ENCODE measurements around the gene ODAM.
"Not testable (repeated sequence)": the region's sequence is repeated elsewhere in the genome, so short reads cannot be mapped to it uniquely, and the experiment has no call there.

The ODAM gene, protein sequence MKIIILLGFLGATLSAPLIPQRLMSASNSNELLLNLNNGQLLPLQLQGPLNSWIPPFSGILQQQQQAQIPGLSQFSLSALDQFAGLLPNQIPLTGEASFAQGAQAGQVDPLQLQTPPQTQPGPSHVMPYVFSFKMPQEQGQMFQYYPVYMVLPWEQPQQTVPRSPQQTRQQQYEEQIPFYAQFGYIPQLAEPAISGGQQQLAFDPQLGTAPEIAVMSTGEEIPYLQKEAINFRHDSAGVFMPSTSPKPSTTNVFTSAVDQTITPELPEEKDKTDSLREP

DNA sequence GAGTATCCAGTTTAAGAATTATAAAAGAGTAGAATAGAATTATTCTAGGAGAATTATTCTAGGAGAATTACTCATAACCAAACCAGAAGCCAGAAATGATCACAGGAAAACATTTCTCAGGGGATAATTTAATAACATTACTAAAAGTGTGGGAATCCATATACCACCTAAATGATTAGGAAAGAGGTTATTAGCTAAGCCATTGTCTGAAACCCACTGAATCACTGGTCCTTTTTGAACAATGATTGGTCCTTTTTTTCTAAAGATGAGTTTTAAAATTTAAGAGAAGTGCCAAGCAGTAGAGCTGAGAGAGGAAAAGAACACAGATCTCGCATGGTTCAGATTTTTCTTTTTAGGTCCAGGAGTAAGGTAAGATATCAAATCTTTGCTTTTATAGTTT, at the start of gene ODAM:
Gene ODAM (plus strand): TSS at position 301 of the 400 bp plus-strand sequence. CDS start 819 bp downstream, outside the sequence.
- no peak for DNase-seq (ENCODE audit: low spot score)

DNA sequence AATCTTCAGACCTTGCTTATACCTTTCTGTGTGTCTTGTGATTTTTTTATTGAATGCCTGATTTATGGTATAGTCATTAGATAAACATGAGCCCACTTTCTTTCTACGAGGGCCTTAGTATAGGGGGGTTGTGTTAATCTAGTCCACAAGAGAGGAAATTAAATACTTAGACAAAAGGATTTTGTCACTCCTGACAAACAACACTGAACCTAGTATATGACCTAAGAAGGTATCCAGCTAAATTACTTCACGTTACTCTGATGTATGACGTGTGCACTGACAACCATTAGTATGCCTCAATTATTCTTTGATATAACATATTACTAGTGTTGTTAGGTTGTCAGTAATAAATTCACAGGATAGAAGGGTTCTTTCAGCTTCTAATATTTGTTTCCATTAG, 44.3 kb upstream of the ODAM start:
- no peak for DNase-seq (ENCODE audit: low spot score)

DNA sequence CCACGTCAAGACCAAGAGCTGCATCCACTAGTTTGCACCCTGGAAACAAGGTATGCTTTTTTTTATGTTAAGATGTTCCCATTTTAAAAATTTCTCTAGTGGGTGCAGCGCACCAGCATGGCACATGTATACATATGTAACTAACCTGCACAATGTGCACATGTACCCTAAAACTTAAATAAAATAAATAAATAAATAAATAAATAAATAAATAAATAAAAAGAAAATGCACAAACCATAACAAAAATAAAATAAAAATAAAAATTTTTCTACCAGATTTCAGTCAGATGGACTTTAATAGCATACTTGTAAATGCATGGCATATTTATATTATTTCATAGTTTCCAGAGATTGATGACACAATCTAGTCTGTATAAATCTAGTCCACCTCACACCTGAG, 43.4 kb upstream of the ODAM start:
- no peak for DNase-seq (ENCODE audit: low spot score)

DNA sequence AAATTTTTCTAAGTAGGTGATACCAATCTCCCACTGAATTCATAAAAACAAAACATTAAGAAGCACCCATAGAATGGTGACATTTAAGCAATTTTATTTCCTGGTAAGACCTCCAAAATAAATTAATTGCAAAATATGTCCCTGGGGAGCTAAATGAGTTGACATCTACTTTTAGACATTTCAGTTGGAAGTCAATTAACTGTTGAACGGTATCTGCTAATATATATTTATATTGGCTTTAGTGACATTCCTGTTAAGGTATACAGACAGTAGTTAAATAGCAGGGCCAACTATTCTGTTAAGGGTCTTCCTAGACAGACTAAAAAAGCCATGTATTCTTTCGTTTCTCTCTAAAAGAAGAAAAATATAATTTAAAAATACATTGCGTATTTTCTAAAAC, 41.6 kb upstream of the ODAM start, which contains the start of gene PRR27:
Gene PRR27 (plus strand): TSS at position 301 of the 400 bp plus-strand sequence. CDS start 139 bp downstream, outside the sequence.
- DNase-seq (ENCODE audit: low spot score) = no peak

DNA sequence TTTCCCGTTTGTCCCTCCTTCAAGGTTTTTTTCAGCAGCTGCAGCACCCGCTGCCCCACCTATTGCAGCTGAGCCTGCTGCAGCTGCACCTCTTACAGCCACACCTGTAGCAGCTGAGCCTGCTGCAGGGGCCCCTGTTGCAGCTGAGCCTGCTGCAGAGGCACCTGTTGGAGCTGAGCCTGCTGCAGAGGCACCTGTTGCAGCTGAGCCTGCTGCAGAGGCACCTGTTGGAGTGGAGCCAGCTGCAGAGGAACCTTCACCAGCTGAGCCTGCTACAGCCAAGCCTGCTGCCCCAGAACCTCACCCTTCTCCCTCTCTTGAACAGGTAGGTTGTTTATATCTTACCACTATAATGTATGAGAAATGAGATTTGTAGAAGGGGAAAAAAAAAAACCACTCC, 36.9 kb upstream of the ODAM start:
- no peak for DNase-seq (ENCODE audit: low spot score)

DNA sequence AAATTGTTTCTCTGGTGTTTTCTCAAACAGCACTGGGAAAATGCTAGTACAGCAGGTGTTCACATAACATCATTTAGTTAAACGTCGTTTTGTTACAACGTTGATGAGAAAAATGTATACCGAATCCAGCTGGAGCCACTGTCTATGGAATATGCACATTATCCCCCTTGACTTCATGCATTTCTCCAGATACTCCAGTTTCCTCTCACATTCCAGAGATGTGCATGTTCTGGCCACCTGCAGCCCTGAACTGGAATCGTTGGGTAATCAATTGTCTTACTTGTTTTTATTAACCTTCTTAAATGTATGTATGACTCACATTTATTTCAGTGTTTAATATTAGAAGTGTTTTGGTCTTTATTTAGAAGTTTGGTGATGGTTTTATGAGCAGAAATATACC, 18.4 kb upstream of the ODAM start:
- no peak for DNase-seq (ENCODE audit: low spot score)

DNA sequence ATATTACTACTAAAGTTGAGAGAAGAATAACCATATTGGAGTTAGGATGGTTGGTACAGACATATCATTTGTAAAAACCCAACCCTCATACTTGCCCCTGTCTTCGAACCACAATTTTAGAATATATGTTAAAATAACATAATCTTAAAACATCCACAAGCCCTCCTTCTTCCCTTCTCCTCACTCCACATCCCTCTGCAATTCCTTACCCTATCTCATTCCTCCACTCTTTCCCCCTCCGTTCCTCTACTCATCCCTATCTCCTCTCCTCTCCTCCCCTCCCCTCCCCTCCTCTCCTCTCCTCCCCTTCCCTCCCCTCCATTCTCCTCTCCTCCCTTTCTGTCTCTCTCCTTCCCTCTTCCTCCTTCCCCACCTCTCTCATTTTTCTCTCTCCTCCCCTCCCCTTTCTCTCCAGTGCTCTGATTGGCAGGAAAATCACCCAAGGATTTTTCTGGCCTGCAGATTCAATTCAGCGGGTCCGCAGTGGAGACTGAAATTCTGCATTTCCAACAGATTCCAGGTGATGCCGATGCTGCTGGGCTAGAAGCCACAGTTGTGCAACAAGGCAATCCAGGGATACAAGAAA, 17.4 kb upstream of the ODAM start:
- DNase-seq (ENCODE audit: low spot score) = no peak

DNA sequence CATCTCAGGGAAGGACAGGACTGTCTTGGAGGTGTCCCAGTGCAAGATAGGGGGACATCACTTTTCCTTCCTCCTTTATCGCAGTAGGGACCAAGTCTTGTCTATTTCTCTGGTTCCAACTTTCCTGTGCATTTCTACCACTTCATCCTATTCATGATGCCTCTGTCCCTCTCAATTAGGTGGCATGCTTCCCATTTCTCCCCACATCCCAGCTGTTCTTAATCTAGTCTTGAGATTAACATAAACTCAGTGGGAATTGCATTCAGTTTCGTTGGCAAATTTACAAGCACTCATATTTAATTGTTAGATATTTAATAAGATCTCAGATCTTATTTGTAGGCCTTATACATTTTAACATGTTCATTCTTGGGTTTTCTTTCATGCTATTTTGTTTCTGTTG, 15.7 kb upstream of the ODAM start:
- DNase-seq (ENCODE audit: low spot score) = no peak

DNA sequence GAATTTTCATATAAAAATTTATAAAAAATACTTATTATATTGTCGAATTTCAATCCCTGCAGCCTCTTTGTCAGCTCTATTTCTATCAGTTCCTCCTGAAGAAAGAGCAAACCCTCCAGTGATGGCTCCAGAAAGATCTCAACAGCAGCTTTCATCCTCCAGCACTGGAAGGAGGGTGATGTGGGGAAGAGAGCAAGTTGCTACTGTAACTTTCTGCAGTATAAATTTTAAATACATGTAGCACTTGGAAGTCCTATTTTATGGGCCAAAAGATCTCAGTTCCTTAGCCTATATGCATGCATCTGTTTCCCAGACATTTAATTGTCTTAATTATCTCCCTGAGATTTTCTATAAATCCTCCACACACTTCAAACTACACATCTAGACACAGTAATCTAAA, 13.7 kb upstream of the ODAM start:
- DNase-seq (ENCODE audit: low spot score) = no peak

DNA sequence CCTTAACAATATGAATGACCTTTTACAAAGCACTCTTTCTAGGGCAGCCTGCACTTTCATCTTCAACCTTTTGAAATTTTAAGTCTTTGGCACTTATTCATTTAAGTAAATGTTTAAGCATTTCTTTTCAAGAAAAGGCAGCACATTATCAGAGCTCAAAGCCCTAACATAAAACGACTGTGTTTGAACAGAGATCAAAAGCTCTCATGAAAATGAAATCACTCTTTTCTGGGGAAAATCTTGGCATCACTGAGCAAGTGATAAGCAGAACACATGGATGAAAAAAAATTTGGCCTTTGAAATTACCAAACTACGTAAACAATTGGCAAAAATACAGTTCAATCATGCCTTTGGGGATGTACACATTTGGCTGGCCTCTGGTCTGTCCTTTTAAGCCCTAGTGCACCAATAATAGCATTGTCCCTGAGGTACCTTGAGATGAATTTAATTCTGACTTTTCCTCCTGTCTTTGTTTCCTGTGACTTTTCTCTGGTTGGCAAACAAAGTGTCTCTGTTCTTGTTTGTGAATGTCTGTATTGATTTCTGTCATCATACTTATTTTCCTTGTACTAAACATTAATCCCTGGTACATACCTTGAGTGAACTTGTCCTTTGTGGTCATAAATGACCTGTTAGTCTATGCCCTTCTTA, 12.9 kb upstream of the ODAM start:
- DNase-seq (ENCODE audit: low spot score) = no peak

DNA sequence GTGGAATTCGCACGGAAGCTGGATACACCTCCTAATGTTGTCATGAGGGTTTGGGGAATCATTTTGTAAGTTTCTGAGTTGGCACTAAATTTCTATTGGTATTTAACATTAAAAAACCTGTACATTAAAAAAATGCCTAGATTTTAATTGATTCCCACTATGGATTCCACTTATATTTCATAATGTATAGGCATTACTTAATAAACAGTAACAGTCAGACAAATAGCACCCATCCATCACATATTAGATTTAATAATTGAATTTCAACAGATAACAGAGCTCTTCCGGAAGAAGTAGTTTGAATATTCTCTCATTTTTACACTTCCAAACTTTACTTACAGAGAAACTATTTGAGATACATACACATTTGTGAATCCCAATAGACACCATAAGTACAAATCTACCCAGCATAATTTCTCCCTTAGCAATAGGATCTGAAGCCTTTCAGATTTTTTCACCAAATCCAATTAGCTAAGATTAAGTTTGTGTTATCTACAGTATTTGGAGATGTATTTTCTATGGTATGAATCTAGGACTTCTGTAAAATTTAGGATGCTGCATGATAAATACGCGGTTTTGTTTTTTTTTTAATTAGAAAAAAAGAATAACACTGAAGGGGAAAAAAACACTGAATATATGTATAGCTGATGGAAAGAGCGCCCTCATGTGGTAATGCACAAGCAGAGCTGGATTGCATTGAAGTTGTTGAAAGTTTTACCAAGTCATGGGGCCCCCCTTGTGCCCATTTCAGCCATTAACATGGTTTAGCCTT, 12.2 kb upstream of the ODAM start:
- DNase-seq (ENCODE audit: low spot score) = peak; percentile 37

DNA sequence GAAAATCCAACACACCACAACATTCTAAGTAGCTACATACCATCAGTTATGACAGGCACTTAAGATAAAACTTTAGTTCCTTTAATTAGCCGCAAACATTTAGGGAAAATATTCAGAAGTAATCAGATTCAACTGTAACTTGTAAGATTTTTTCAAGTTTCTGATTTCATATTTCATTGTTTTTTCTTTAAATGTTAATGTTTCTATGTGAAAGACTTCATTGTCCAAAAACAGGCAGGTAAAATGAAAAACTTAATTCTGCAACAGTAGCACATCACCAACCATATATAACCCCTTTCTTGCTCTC, 11.6 kb upstream of the ODAM start:
- DNase-seq (ENCODE audit: low spot score) = no peak

DNA sequence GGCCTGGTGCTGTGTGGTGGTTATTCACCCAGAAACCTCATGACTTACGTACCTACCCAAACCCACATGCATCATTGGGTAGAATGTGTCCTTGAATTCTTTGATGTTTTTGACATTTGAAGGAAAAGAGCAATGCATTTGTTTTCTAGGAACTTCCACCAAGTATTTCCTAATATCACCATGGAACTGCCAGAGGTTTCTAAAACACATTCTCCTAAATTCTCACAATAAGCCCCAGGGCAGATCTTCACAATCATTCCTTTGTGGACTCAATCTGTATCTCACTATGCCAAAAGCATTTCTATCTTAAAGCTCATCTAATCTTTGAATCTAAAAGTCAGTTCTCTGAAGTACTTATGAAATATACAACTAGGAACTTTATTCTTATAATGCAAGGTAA, 8.3 kb upstream of the ODAM start:
- no peak for DNase-seq (ENCODE audit: low spot score)

DNA sequence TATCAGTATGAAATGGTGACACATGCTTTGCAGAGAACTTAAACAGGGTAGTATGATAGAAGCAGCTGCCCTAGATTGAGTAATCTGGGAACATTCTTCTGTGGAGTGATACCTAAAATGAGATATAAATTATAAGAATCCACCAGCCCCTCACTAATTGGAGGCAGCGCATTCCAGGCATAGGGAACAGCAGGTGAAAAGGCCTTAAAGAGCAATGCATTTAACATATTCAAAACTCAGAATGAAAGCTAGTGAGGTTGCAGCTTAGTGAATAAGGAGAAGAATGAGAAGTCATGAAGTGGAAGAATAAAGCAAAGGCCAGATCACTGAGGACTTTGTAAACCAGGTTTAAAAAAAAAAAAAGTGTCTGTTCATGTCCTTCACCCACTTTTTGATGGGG, 4.9 kb upstream of the ODAM start:
- DNase-seq (ENCODE audit: low spot score) = no peak

DNA sequence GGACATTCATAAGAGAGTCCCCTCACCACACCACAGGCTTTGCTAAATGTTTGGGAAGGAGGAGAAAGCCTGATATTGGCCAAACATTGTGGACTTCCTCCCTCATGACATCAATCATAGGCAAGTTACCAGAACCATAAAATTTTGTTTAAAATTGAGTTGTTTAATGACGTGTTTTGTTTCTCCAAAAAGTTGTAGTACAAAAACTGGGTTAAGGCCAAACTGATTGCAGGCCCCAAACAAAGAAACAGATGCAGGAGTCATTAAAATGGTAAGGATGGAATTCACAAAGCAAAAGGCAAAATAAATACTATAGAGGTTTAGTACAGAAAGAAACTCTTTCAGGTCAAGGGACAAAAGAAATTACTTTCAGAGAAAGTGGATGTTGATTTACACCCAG, 3.9 kb upstream of the ODAM start:
- no peak for DNase-seq (ENCODE audit: low spot score)

DNA sequence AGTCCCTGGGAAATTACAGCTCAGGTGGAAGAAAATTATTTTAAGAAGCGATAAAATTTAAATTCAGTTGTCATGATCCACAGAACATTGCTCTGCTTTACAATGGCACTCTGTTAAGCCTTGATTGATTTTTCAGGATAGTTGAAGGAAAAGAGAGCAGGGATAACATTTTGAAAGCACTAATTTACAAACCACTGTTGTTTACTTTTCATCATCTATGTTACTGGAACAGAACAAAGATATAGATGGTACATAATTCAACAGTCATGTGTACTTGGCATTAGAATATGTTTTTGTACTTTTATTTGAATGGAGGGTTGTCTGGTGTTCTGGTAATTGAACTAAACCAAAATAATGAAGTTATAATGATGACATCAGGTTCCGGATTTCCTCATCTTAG, 2.6 kb upstream of the ODAM start:
- no peak for DNase-seq (ENCODE audit: low spot score)

DNA sequence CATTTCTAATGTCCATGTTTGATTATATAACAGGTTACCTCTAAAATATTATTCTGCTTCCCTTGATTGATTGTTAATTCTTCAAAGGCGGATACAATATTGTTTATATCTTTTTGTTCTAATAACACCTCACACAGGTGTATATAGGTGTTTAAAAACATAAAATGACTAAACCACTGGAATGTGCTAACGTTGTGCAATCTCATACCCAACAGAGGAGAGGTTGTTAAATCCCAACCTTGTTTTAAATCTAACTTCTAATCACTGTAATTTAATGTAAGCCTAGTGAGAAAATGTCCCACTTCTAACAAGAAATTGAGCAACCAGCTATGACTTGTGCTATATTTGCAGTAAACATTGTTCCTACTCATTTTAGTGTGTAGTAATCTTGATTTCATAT, 1.3 kb downstream of the ODAM start:
- no peak for DNase-seq (ENCODE audit: low spot score)

DNA sequence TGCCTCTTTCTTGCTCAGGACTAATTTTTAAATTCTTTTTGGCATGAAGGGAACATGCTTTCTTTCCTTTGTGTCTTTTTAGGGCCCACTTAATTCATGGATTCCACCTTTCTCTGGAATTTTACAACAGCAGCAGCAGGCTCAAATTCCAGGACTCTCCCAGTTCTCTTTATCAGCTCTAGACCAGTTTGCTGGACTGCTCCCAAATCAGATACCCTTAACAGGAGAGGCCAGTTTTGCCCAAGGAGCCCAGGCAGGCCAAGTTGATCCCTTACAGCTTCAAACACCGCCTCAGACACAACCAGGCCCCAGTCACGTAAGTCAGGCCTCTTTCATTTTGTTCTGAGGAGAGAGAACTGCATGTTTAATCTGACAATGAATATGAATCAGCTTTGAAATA, 2.3 kb downstream of the ODAM start:
- no peak for DNase-seq (ENCODE audit: low spot score)

DNA sequence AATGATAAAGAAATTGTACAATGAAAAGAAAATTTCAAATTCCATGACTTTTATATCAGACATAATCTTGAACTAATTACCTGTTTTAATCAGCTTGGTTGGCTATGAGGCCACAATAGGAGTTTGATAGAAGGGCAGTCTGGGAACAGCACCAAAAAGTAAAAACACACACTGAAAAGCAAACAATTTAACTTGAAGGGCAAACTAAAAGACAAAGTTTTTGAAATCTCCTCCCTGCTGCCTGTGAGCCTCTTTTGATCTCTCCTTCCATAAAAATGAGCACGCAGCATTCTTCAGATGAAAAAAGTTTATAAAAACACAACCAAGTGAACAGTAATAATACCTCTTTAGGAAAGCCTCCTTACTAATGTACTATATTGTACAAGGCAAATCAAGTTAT, 8.1 kb downstream of the ODAM start:
- DNase-seq (ENCODE audit: low spot score) = no peak

DNA sequence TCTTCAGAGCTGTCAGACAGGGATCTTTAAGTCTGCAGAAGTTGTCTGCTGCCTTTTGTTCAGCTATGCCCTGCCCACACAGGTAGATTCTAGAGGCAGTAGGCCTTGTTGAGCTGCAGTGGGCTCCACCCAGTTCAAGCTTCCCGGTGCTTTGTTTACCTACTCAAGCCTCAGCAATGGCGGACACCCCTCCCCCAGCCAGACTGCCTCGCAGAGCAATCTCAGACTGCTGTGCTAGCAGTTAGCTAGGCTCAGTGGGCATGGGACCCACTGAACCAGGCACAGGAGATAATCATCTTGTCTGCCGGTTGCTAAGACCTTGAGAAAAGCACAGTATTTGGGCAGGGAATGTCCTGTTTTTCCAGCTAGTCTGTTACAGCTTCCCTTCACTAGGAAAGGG, 17.2 kb downstream of the ODAM start:
- not testable (repeated sequence) for DNase-seq (ENCODE audit: low spot score)

DNA sequence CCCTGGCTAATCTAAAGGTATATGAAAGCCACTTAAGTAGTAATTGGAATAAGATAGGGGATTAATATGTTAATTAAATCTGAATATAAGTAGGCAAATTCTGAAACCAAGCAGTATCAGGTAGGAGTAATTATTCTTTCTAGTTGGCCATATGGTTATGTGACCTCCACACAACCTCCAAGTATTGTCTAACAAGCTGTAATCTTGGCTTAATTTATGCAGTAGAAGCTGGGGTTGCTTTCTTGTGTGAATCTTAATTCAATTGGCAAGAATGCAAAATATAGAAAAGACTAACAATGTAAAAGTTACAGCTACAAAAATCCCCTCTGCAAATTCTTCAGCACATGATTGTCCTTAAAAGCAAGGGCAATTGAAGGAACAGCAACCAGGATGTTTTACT, 20.6 kb downstream of the ODAM start:
- not testable (repeated sequence) for DNase-seq (ENCODE audit: low spot score)

DNA sequence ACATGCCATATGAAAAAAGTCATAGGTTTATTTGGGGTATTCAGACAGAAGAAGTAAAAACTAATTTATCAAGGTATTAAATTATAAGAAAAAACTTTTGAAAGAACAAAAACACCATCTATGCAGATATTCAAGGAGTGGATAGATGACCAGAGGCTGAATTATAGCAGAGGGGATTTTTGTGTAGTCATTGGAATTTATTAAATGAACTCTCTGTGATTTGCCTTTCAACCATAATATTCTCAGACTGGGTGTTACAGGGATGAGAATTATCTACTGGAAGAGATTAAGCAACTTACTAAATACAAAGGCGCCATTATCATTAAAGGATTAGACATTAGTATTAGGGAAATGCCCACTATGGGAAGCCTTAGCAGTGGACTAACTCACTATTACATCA, 21.0 kb downstream of the ODAM start:
- DNase-seq (ENCODE audit: low spot score) = not testable (repeated sequence)

DNA sequence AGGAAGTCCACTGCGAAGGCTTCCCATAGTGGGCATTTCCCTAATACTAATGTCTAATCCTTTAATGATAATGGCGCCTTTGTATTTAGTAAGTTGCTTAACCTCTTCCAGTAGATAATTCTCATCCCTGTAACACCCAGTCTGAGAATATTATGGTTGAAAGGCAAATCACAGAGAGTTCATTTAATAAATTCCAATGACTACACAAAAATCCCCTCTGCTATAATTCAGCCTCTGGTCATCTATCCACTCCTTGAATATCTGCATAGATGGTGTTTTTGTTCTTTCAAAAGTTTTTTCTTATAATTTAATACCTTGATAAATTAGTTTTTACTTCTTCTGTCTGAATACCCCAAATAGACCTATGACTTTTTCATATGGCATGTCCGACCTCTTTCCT, 25.9 kb downstream of the ODAM start:
- not testable (repeated sequence) for DNase-seq (ENCODE audit: low spot score)

All from GM03348 (cell line).